Activated CD4-positive, alpha-beta T cell treated with anti-CD3 and anti-CD28 coated beads, Interleukin-2, amount 50 U/mL, for 16 hours (primary cell): Measurements from ENCODE around the gene LHX6.

Experiments
- DNase-seq: peaks from one replicate; pipeline ENCODE4 v3.0.0-alpha.2; 2020

The LHX6 gene

DNA sequence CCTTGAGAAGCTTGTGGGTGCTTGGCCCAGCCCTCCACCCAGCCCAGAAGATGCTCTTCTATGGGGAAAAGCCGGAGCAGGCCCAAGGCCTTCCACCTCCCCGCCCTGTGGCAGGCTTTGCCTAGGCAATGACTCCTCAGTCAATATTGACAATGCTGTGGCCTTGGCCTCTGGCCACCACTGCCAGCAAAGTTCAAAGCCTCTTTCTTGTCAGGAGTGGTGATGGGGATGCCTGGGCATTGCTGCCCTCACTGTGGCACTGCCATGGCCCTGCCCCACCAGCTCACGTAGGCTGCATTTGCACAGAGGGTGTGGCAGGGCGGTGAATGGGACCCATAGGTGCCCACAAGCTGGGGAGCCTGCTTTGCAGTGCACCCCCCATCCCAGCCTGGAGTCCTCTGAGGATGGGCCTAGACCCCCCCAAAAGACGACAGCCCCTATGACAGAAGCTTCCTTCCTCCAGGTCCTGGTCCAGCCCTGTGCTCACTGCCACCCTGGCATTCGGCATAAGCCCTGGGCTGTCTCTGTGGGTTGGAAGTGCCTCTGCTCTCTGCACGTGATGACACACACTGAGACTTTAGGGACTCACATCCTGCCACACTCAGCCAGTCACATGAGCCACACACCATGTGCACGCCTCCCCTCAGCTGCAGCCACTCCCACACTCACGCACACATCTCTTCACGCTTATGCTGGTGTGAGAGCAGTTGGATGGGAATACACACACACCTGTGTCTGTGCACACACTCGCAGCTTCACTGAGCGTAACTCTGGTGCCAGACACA, 38.0 kb downstream of the LHX6 start:
- DNase-seq, result peak; percentile 38

DNA sequence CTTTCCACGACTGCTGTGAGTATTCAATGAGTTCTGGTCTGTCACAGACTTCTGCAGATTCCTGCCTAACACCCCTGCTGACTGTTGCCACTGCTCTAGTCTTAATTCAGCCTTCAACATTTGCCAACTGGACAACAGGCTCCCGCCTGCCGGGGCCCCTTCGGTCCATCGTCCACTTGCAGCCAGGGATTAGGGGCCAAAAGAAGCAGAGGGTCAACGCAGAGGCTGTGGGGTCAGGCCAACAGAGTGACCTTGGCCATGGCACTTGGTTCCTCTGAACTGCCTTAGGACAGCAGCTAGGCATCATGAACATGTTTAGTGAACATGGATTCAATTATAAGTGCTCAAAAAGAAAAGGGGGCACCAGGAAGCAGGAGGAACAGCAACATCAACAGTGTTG, 40.4 kb downstream of the LHX6 start:
- DNase-seq, result no peak

- DNase-seq, result no peak
These were observed 41.8 kb downstream of the LHX6 start for GRCh38 chr9:122186777-122187470.

DNA sequence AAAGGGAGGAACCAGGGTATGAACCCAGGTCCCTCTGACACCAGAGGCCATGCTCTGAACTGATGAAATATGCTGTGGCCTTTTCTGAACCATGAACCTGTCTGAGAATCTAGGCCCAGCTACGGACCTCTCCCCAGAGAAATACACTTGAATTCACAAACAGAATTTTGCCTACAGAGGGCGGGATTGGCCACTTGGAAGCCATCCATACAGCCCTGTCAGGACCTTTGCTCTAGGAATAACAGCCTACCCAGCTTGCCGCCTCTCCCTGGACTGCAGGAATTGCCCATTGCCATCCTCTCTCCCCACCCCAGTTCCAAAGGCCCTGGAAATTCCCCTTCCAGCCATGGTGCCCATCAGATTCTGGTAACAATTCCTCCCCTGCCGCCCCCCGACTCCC, 42.5 kb downstream of the LHX6 start:
- DNase-seq, result no peak

GRCh38 chr9:122184551-122184950, 44.2 kb downstream of the LHX6 start:
- no peak for DNase-seq

- DNase-seq, result no peak
These were observed 45.3 kb downstream of the LHX6 start for GRCh38 chr9:122183501-122183900.

DNA sequence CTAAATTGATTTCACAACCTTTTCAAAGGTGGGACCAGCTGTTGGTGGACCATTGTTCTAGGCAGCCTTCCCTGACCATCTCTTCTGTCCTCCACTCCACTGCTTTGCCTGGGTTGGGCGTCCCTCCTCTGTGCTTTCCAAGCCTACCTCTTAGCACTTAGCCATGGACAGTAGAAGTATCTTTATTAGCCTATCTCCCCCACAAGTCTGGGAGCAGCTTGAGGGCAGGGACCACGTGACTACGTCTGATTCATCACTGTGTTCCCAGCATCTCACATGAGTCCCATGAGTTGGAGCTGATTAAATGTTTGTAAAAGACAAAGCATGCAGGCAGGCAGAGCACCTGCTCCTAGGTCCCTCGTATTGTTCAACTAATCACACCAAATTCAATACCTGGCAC, 48.1 kb downstream of the LHX6 start:
- no peak for DNase-seq

DNA sequence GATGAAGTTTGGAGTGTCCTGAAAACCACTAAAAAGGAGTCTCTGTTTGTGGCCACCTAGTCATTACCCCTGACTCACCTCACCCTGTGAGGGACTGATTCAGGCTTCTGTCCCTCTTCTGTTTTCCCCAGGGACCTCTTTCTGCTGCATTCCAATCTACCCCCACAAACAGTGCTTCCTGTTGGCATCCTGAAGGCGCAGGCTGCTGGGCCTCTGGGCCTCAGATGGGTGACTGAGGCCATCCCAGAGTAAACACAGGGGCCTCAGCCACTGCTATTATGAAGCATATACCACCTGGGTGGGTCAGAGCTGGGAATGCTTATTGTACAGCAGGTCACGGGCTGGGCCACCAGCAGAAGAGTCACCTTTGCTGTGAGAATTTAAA, 49.1 kb downstream of the LHX6 start:
- no peak for DNase-seq

DNA sequence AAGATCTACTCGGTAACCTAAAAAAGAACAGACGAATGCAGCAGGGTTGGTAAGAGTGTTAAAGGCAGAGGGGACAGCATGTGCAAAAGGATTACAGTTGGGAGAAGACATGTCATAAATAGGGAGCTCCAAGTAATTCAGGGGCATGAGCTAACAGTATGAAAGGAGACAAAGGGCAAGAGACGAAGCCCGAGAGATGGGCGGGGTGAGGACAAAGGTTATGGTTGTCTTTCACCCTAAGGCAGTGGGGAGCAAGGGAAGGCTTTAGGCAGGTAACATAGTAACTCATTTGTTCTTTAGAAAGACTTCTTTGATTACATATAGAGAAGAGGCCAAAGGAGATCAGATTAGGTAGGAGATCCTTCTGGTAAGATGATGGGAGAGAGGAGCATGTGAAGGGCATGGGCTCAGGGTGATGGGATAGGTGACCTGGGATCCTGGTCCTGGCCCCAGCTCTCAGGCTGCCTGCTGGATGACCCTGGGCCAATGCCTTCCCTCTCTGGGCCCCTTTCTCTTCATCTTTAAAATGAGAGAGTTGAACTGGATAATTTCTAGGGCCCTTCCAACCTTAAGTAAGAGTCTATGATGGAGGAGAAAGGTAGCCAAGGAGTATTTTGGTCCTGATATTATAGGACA, 49.6 kb downstream of the LHX6 start:
- no peak for DNase-seq

GRCh38 chr9:122176916-122177315, 51.8 kb downstream of the LHX6 start:
- no peak for DNase-seq

DNA sequence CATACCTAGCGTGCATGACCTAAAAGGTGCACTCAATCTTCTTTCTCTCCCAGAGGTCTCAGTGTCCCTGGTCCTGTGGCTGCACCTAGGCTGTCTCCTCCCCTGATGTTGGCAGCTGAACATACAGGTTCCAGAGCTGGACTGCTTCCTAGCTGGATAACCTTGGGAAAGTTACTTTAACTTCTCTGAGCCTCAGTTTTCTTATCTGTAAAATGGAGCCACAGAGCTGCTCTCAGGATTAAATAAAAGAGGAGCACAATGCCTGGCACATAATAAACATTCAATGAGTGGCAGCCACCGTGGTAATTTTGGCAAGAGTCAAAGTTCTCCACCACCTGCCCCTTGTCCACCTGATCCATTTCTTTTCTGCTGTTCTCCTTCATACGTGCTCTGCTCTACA, 55.1 kb downstream of the LHX6 start:
- DNase-seq, result no peak

DNA sequence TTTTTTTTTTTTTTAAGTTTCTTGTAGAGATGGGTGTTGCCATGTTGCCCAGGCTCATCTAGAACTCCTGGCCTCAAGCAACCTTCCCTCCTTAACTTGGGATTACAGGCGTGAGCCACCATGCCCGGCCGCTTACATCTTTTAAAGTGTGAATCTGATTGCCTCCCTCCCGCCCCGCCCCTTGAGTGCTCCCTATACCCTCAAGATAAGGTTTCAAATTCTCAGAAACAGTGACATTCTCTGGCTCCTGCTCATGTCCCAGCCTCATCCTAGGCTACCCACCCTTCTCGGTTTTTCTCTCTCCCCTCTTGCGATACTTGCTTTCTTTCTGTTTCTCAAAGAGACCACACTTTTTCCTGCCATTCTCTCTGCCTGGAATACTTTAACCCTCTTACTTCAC, 56.6 kb downstream of the LHX6 start:
- DNase-seq, result no peak

DNA sequence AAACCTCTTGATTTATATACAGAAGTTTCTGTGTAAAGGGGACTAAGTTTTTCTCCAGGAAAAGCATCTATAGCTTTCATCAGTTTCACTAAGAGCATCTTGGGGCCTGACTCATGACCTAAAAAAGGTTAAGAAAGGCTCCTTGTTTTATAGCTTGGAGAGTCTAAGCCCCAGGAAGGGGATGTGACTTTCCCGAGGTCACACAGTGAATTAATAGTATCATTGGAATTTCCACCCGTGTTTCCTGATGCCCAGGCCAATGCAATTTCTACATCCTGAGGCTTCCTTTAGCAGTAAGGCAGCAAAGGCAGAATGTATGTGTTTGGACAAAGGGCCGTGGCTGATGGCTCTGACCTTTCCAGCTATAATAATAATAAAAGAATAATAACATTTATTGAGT, 60.4 kb downstream of the LHX6 start:
- no peak for DNase-seq

DNA sequence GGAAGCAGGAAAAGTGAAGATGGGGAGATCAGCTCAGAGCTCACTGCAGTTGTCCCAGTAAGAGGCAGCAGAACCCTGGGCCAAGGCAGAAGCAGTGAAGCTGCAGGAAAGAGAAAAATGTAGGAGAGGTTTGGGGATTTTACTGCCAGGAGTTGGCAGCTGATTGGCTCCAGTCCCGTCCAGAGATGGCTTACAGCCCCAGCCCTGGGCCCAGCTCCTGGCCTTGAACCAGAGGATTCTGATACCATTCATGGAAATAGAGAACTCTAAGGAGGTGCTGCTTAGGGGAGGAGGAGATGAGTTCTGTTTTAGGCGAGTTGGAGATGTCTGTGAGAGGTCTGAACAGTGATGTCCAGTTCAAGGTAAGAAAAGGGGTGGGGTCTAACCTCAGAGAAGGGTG, 64.5 kb downstream of the LHX6 start:
- DNase-seq, result no peak

- no peak for DNase-seq
These were observed 66.3 kb downstream of the LHX6 start for GRCh38 chr9:122162415-122162814.

DNA sequence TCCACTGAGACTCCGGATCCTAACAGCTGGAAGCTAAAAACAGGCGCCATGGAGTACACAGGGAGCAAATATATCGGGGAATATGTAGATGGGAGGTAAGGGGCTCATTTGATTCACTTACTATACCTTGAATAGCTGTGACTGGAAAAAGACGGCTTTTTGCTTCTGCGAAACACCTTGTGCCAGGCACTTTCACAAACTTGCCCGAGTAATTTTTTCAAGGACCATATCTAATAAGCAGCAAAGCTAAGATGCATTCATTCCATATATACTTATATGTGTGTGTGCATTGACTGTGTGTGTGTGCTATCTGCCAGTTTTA, 68.9 kb downstream of the LHX6 start:
- no peak for DNase-seq

- DNase-seq, result peak; percentile 96
These were observed 69.5 kb downstream of the LHX6 start, which contains the start of the genes MORN5 and NDUFA8 for GRCh38 chr9:122159026-122159924. MORN5 (plus strand) TSS chr9:122159908; CDS start chr9:122159973, 65 bp downstream. NDUFA8 (minus strand) TSS chr9:122159779; CDS start chr9:122159677, 102 bp downstream.

DNA sequence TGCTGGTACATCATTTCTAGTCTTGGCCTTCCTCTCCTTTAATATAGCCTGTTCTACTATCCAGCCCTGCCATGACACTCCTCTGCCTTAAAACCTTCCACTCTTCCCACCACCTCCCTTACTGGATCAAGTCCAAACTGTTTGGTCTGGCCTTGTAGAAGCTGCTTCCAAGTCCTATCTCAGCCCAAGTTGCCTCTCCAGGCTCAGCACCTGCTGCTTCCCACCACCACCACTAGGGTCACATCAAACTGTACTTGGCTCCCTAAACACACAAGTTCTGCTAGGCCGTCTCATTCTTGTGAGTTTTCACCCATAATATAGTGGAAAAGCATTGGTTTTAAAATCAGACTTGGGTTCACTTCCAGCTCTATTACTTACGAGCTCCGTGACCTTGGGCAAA, 70.6 kb downstream of the LHX6 start:
- DNase-seq, result peak; percentile 50

DNA sequence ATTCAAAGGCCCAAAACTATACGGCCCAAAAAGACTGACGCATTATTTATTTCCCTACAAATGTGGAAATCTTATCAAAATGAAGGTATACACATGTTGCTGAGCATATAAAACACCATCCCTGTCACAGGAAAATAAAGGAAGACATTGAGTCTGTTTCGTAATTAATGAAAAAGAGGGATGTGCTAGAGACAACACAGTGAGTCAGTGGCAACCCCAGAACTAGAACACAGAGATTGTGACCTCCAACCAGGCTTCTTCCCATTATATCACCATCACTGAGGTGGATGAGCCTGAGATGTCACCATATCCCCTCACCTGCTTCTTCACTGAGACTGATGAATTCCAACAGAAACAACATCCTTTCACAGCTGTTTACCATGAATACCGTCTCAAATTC, 73.0 kb downstream of the LHX6 start:
- no peak for DNase-seq
